ENCODE measurements around the gene NCOA1. TPM values are rescaled to one million over a fixed set of nuclear protein-coding genes. Genes with fewer than 3 reads are reported as not detected.
A peak's percentile ranks its signal among the peaks of the same experiment; 100 is the strongest.

Gene NCOA1
- total RNA-seq, 1 donor from 2014 or later = 75.1 TPM

- Mint-ChIP-seq H3K9me3 (ENCODE audit: unreplicated experiment) (no peaks in the 10 kb centered on the region), H3K4me1 (ENCODE audit: low read depth, unreplicated experiment) (peaks cover 14% of the 10 kb centered on the region), H3K4me3 (ENCODE audit: unreplicated experiment) (no peak overlapping the region), H3K36me3 (ENCODE audit: unreplicated experiment) (no peaks in the 10 kb centered on the region), H3K27ac (ENCODE audit: unreplicated experiment) (no peak overlapping the region), H3K27me3 (ENCODE audit: unreplicated experiment) (no peaks in the 10 kb centered on the region)
- DNase-seq = no peak
- TF ChIP-seq, protein P1, sequence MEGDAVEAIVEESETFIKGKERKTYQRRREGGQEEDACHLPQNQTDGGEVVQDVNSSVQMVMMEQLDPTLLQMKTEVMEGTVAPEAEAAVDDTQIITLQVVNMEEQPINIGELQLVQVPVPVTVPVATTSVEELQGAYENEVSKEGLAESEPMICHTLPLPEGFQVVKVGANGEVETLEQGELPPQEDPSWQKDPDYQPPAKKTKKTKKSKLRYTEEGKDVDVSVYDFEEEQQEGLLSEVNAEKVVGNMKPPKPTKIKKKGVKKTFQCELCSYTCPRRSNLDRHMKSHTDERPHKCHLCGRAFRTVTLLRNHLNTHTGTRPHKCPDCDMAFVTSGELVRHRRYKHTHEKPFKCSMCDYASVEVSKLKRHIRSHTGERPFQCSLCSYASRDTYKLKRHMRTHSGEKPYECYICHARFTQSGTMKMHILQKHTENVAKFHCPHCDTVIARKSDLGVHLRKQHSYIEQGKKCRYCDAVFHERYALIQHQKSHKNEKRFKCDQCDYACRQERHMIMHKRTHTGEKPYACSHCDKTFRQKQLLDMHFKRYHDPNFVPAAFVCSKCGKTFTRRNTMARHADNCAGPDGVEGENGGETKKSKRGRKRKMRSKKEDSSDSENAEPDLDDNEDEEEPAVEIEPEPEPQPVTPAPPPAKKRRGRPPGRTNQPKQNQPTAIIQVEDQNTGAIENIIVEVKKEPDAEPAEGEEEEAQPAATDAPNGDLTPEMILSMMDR (IDR thresholded peaks at IDR 0.05; ENCODE audit: partially characterized antibody, unreplicated experiment) = no peak
Measured at GRCh38 chr2:24625728-24626127, 134.7 kb downstream of the NCOA1 start.

GRCh38 chr2:24626131-24626530 lies 135.1 kb downstream of the NCOA1 start:
- Mint-ChIP-seq H3K4me3 (ENCODE audit: unreplicated experiment) (no peak overlapping the region), H3K4me1 (ENCODE audit: low read depth, unreplicated experiment) (peaks cover 14% of the 10 kb centered on the region), H3K27ac (ENCODE audit: unreplicated experiment) (peak overlapping the region; percentile 9), H3K9me3 (ENCODE audit: unreplicated experiment) (no peaks in the 10 kb centered on the region), H3K36me3 (ENCODE audit: unreplicated experiment) (no peaks in the 10 kb centered on the region), H3K27me3 (ENCODE audit: unreplicated experiment) (no peaks in the 10 kb centered on the region)
- TF ChIP-seq, protein P1 (IDR thresholded peaks at IDR 0.05; ENCODE audit: partially characterized antibody, unreplicated experiment) = no peak
- no peak for DNase-seq

- H3K4me1 Mint-ChIP-seq (ENCODE audit: low read depth, unreplicated experiment) = peaks cover 13% of the 10 kb centered on the region
- no peaks in the 10 kb centered on the region for H3K9me3 Mint-ChIP-seq (ENCODE audit: unreplicated experiment)
- TF ChIP-seq, protein P1 (IDR thresholded peaks at IDR 0.05; ENCODE audit: partially characterized antibody, unreplicated experiment) = no peak
- no peak overlapping the region for H3K27ac Mint-ChIP-seq (ENCODE audit: unreplicated experiment)
- H3K27me3 Mint-ChIP-seq (ENCODE audit: unreplicated experiment) = no peaks in the 10 kb centered on the region
- DNase-seq = no peak
- no peak overlapping the region for H3K4me3 Mint-ChIP-seq (ENCODE audit: unreplicated experiment)
- no peaks in the 10 kb centered on the region for H3K36me3 Mint-ChIP-seq (ENCODE audit: unreplicated experiment)
Measured at GRCh38 chr2:24628746-24629145, 137.7 kb downstream of the NCOA1 start.

- peaks cover 12% of the 10 kb centered on the region for H3K4me1 Mint-ChIP-seq (ENCODE audit: low read depth, unreplicated experiment)
- no peak overlapping the region for H3K4me3 Mint-ChIP-seq (ENCODE audit: unreplicated experiment)
- H3K36me3 Mint-ChIP-seq (ENCODE audit: unreplicated experiment) = no peaks in the 10 kb centered on the region
- H3K9me3 Mint-ChIP-seq (ENCODE audit: unreplicated experiment) = no peaks in the 10 kb centered on the region
- H3K27ac Mint-ChIP-seq (ENCODE audit: unreplicated experiment) = no peak overlapping the region
- TF ChIP-seq, protein P1 (IDR thresholded peaks at IDR 0.05; ENCODE audit: partially characterized antibody, unreplicated experiment) = no peak
- H3K27me3 Mint-ChIP-seq (ENCODE audit: unreplicated experiment) = no peaks in the 10 kb centered on the region
- DNase-seq = no peak
Measured at GRCh38 chr2:24632172-24632571, 141.1 kb downstream of the NCOA1 start.

GRCh38 chr2:24635181-24635580 lies 144.1 kb downstream of the NCOA1 start:
- TF ChIP-seq, protein P1 (IDR thresholded peaks at IDR 0.05; ENCODE audit: partially characterized antibody, unreplicated experiment) = no peak
- DNase-seq = peak; percentile 23
- Mint-ChIP-seq H3K4me3 (ENCODE audit: unreplicated experiment) (peak overlapping the region; percentile 23), H3K4me1 (ENCODE audit: low read depth, unreplicated experiment) (peaks cover 12% of the 10 kb centered on the region), H3K27ac (ENCODE audit: unreplicated experiment) (peak overlapping the region; percentile 72), H3K9me3 (ENCODE audit: unreplicated experiment) (peaks cover 6% of the 10 kb centered on the region), H3K36me3 (ENCODE audit: unreplicated experiment) (peaks cover 4% of the 10 kb centered on the region), H3K27me3 (ENCODE audit: unreplicated experiment) (no peaks in the 10 kb centered on the region)
